H1 (cell line): ENCODE data around the gene C13orf42. TPM values are rescaled to one million over a fixed set of nuclear protein-coding genes. Genes with fewer than 3 reads are reported as not detected.
"Not testable (repeated sequence)": the region's sequence is repeated elsewhere in the genome, so short reads cannot be mapped to it uniquely, and the experiment has no call there.

Source experiments
- CTCF ChIA-PET: fragments of 300-600 bp; sonication (Branson Sonifier 250); formaldehyde crosslinking; loops from one replicate; lab custom pipeline; 2021; ENCODE audit not compliant: partially characterized antibody; lab: Charles Lee
- POLR2A ChIA-PET: fragments of 300-600 bp; sonication (Branson Sonifier 250); formaldehyde crosslinking; loops from one replicate; lab custom pipeline; 2021; ENCODE audit warnings: inconsistent platforms; ENCODE audit not compliant: partially characterized antibody; lab: Charles Lee
- DNase-seq, 2 experiments: peaks; one replicate each; pipeline versions ENCODE4 v3.0.0 to v3.0.0-alpha.2; 2010 to 2022; ENCODE audit warnings: low spot score in 2 of 2, low read depth in 1 of 2, mixed read lengths in 1 of 2
- FAIRE-seq: peaks from 2 replicates; lab custom pipeline; 2011; peaks lifted over from hg19 to GRCh38; lab: Jason Lieb, UNC
- H2AFZ ChIP-seq: 2 replicates; pipeline ENCODE4 v1.8.1; 2012; ENCODE audit warnings: low read length, inconsistent platforms
- H2AK5ac ChIP-seq: 2 replicates; pipeline ENCODE4 v1.6.1; 2013; ENCODE audit warnings: low read depth, low read length
- H2BK120ac ChIP-seq: replicated peaks from 2 replicates; pipeline ENCODE3; 2013; ENCODE audit warnings: low read depth, low read length, inconsistent platforms
- H2BK12ac ChIP-seq: 2 replicates; pipeline ENCODE4 v1.6.1; 2013; ENCODE audit warnings: low read depth, low read length
- H2BK15ac ChIP-seq: 2 replicates; pipeline ENCODE4 v1.6.1; 2013; ENCODE audit warnings: low read length
- H2BK20ac ChIP-seq: 2 replicates; pipeline ENCODE4 v1.6.1; 2013; ENCODE audit warnings: low read length
- H2BK5ac ChIP-seq: 2 replicates; pipeline ENCODE4 v1.6.1; 2013; ENCODE audit warnings: low read depth, low read length
- H3K14ac ChIP-seq: 2 replicates; pipeline ENCODE4 v1.6.1; 2013; ENCODE audit warnings: inconsistent platforms; ENCODE audit not compliant: insufficient read length
- H3K18ac ChIP-seq: 2 replicates; pipeline ENCODE4 v1.6.1; 2013; ENCODE audit warnings: low read length; ENCODE audit errors: extremely low read depth
- H3K23ac ChIP-seq: 2 replicates; pipeline ENCODE4 v1.6.1; 2013; ENCODE audit warnings: inconsistent platforms; ENCODE audit not compliant: insufficient read length
- H3K23me2 ChIP-seq: 2 replicates; pipeline ENCODE4 v1.6.1; 2013; ENCODE audit warnings: low read depth, low read length
- H3K27ac ChIP-seq: 2 replicates; pipeline ENCODE4 v1.6.1; 2011; ENCODE audit warnings: low read depth, low read length, inconsistent platforms
- H3K27me3 ChIP-seq, 4 experiments: replicated peaks in 1 of 4; 1 replicate in 1 of 4; 2 replicates in 3 of 4; pipeline versions ENCODE4 v1.6.1 to v1.8.1; 2011 to 2013; ENCODE audit warnings: low read length in 3 of 4, mild to moderate bottlenecking in 3 of 4, inconsistent platforms in 2 of 4, mixed read lengths in 2 of 4, moderate library complexity in 1 of 4; ENCODE audit not compliant: control insufficient read depth in 3 of 4, insufficient read depth in 3 of 4; ENCODE audit errors: extremely low read depth in 1 of 4
- H3K36me3 ChIP-seq, 4 experiments: 2 replicates each; pipeline versions ENCODE4 v1.6.1 to v1.8.1; 2011 to 2013; ENCODE audit warnings: mild to moderate bottlenecking in 4 of 4, low read length in 3 of 4, moderate library complexity in 2 of 4, control low read depth in 1 of 4, inconsistent platforms in 1 of 4; ENCODE audit not compliant: insufficient read depth in 4 of 4, control insufficient read depth in 2 of 4
- H3K4ac ChIP-seq: replicated peaks from 2 replicates; pipeline ENCODE3; 2013; ENCODE audit warnings: low read length, low read depth, mixed read lengths, inconsistent platforms; ENCODE audit not compliant: insufficient read length
- H3K4me1 ChIP-seq, 4 experiments: replicated peaks in 1 of 4; 1 replicate in 1 of 4; 2 replicates in 3 of 4; pipeline versions ENCODE4 v1.6.1 to v1.8.1; 2011 to 2013; ENCODE audit warnings: low read length in 3 of 4, inconsistent platforms in 2 of 4, mixed read lengths in 1 of 4; ENCODE audit not compliant: insufficient read depth in 4 of 4, control insufficient read depth in 3 of 4
- H3K4me2 ChIP-seq, 2 experiments: 2 replicates each; pipeline versions ENCODE4 v1.6.1 to v1.8.1; 2011 to 2013; ENCODE audit warnings: low read depth in 2 of 2, low read length in 2 of 2, control low read depth in 1 of 2, inconsistent platforms in 1 of 2, mild to moderate bottlenecking in 1 of 2; ENCODE audit not compliant: insufficient read depth in 1 of 2
- H3K4me3 ChIP-seq, 4 experiments: fragments of 200-600, 300-600 bp in 1 of 4; sonication (generic), shearing (Covaris generic), sonication (Bioruptor Twin) in 1 of 4; 2 replicates each; pipeline versions ENCODE4 v1.5.1 to v1.8.1; 2011 to 2016; ENCODE audit warnings: low read length in 4 of 4, low read depth in 3 of 4, control low read depth in 2 of 4, inconsistent platforms in 2 of 4, mild to moderate bottlenecking in 2 of 4, mixed read lengths in 1 of 4, moderate library complexity in 1 of 4; ENCODE audit not compliant: insufficient read depth in 2 of 4; ENCODE audit errors: extremely low read depth in 1 of 4
- H3K56ac ChIP-seq: replicated peaks from 2 replicates; pipeline ENCODE3; 2013; ENCODE audit warnings: low read depth, mild to moderate bottlenecking, mixed read lengths, low read length, inconsistent platforms; ENCODE audit not compliant: insufficient read length
- H3K79me1 ChIP-seq: 2 replicates; pipeline ENCODE4 v1.6.1; 2013; ENCODE audit warnings: low read depth, low read length, control low read depth
- H3K79me2 ChIP-seq, 2 experiments: 2 replicates each; pipeline versions ENCODE4 v1.6.1 to v1.8.1; 2012 to 2013; ENCODE audit warnings: low read length in 2 of 2, mild to moderate bottlenecking in 2 of 2, inconsistent platforms in 1 of 2; ENCODE audit not compliant: insufficient read depth in 2 of 2, control insufficient read depth in 1 of 2
- H3K9ac ChIP-seq, 4 experiments: replicated peaks in 1 of 4; 1 replicate in 1 of 4; 2 replicates in 3 of 4; pipeline versions ENCODE4 v1.6.1 to v1.8.1; 2011 to 2013; ENCODE audit warnings: low read depth in 3 of 4, low read length in 3 of 4, control low read depth in 2 of 4, mild to moderate bottlenecking in 2 of 4, moderate library complexity in 2 of 4, inconsistent platforms in 1 of 4; ENCODE audit errors: extremely low read depth in 1 of 4
- H3K9me3 ChIP-seq, 2 experiments: 2 replicates each; pipeline versions ENCODE4 v1.6.1 to v1.8.1; 2012 to 2013; ENCODE audit warnings: mild to moderate bottlenecking in 2 of 2, moderate library complexity in 2 of 2, control low read depth in 1 of 2, inconsistent platforms in 1 of 2, low read depth in 1 of 2, low read length in 1 of 2, mixed read lengths in 1 of 2; ENCODE audit not compliant: insufficient read depth in 2 of 2
- H4K20me1 ChIP-seq, 2 experiments: replicated peaks in 1 of 2; 2 replicates each; pipeline versions ENCODE3 to v1.8.1; 2011 to 2013; ENCODE audit warnings: inconsistent platforms in 2 of 2, low read length in 2 of 2, mild to moderate bottlenecking in 1 of 2; ENCODE audit not compliant: insufficient read depth in 2 of 2, control insufficient read depth in 1 of 2
- H4K5ac ChIP-seq: 2 replicates; pipeline ENCODE4 v1.6.1; 2013; ENCODE audit warnings: low read length, low read depth, mixed read lengths, inconsistent platforms; ENCODE audit not compliant: insufficient read length
- H4K8ac ChIP-seq: 2 replicates; pipeline ENCODE4 v1.8.0; 2013; ENCODE audit warnings: mild to moderate bottlenecking, moderate library complexity, low read length, inconsistent platforms; ENCODE audit not compliant: insufficient read depth; ENCODE audit errors: extremely low read depth
- H4K91ac ChIP-seq: replicated peaks from 2 replicates; pipeline ENCODE3; 2013; ENCODE audit warnings: low read length, mixed read lengths, inconsistent platforms; ENCODE audit not compliant: insufficient read length
- WGBS, 2 experiments: shearing (Covaris generic) in 1 of 2; methylation state at CpG; one replicate each; pipeline versions ENCODE4 v1.1.6 to v1.1.7; 2013 to 2015; ENCODE audit warnings: low lambda C conversion rate in 2 of 2, mixed read lengths in 2 of 2, inconsistent platforms in 1 of 2, low coverage in 1 of 2, missing lambda C conversion rate in 1 of 2; ENCODE audit not compliant: insufficient replicate concordance in 2 of 2, insufficient coverage in 1 of 2, insufficient read length in 1 of 2; ENCODE audit errors: extremely low coverage in 1 of 2, missing lambda C conversion rate in 1 of 2; 5-methylcytosine and 5-hydroxymethylcytosine counted together
- polyA plus RNA-seq, 7 experiments: library from polyadenylated mRNA; depleted of rRNA in 3 of 7; stranded (reverse) in 5 of 7; unstranded in 2 of 7; fragments of >200 nt in 5 of 7; fragments of 200-250 nt in 2 of 7; gene quantifications; 1 replicate in 5 of 7; 2 replicates in 1 of 7; 4 replicates in 1 of 7; pipeline versions ENCODE4 v1.2.1 to v1.2.3, GENCODE V29; 2011 to 2013; ENCODE audit warnings: missing spikeins in 2 of 7, mixed read lengths in 2 of 7
- total RNA-seq: library from RNA; stranded (reverse); fragmentation: NEBNext Ultra II Directional; extraction: Animal tissue kit (Norgen Biotek cat#: 25700); gene quantifications from 2 replicates; pipeline ENCODE4 v1.2.1, GENCODE V29; 2021

C13orf42 gene
- total and polyA plus RNA-seq, 2 of the 8 experiments (the other 6 are each of a cell fraction or from before 2014, with no cell fraction given): 9.9 to 10.1 TPM

DNA sequence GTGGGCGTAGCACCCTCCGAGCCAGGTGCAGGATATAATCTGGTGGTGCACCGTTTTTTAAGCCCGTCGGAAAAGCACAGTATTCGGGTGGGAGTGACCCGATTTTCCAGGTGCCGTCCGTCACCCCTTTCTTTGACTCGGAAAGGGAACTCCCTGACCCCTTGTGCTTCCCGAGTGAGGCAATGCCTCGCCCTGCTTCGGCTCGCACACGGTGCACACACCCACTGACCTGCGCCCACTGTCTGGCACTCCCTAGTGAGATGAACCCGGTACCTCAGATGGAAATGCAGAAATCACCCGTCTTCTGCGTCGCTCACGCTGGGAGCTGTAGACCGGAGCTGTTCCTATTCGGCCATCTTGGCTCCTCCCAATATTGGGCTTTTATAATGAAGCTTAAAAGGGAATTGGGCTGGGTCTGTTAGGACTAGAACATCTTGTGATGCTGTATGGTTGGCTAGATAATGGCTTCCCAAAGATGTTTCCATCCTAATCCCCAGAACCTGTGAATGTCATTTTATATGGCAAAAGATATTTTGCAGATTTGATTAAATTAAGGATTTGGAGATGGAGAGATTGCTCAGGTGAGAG is 30.5 kb downstream of the C13orf42 start:
- 84% methylated on average over 5 of the region's 23 CpGs; no CpG with 5 or more reads in 1 of the 2 experiments for WGBS, 2 experiments
- not testable (repeated sequence) for DNase-seq, H2BK15ac ChIP-seq, H3K4me2 ChIP-seq, H4K20me1 ChIP-seq, H3K79me1 ChIP-seq, H3K18ac ChIP-seq, H3K23me2 ChIP-seq, H3K23ac ChIP-seq, H2BK5ac ChIP-seq, H4K5ac ChIP-seq, H3K79me2 ChIP-seq, H4K8ac ChIP-seq, H3K14ac ChIP-seq, H3K9ac ChIP-seq, H3K4me1 ChIP-seq, H2AK5ac ChIP-seq, H3K27me3 ChIP-seq, H3K56ac ChIP-seq, H3K4me3 ChIP-seq, H2AFZ ChIP-seq, FAIRE-seq, H3K27ac ChIP-seq, H2BK12ac ChIP-seq, H3K4ac ChIP-seq, H3K36me3 ChIP-seq, H2BK20ac ChIP-seq
- H4K91ac ChIP-seq: peak overlapping the region; percentile 30
- H3K9me3 ChIP-seq: peaks cover 7 to 21% of the 10 kb centered on the region in 2 experiments; a peak in 3 of 4 replicates
- CTCF ChIA-PET: interaction anchor here (0.7 to 1.4 kb wide), 2 partner anchors 17 to 205 kb away, joined by 3 read pairs; no protein-coding TSS in a partner anchor
- POLR2A ChIA-PET: interaction anchor here (0.6 to 0.9 kb wide), 3 partner anchors 10 to 1286 kb away, joined by 3 to 4 read pairs (median 3); no protein-coding TSS in a partner anchor
- H2BK120ac ChIP-seq: peak overlapping the region; percentile 64
